PC-9 (cell line): ENCODE measurements around the gene GPR78.

Source experiments
- CTCF ChIP-seq: fragments of 200-600 bp; sonication (generic); conservative IDR thresholded peaks from 2 replicates; pipeline ENCODE4 v1.6.1; 2017; ENCODE audit warnings: mixed run types, antibody characterized with exemption, mild to moderate bottlenecking, moderate library complexity
- EZH2 ChIP-seq: fragments of 200-600 bp; sonication (generic); IDR thresholded peaks from 2 replicates; pipeline ENCODE4 v1.8.0; 2017; ENCODE audit warnings: antibody characterized with exemption, low read depth

GRCh38 chr4:8564595-8564994, 15.6 kb upstream of the GPR78 start:
- TF ChIP-seq CTCF: no peak
- no peak for TF ChIP-seq EZH2
